ENCODE data around the gene AIRE. TPM values are rescaled to one million over a fixed set of nuclear protein-coding genes. Genes with fewer than 3 reads are reported as not detected.
A peak's percentile ranks its signal among the peaks of the same experiment; 100 is the strongest.
"Not testable (repeated sequence)": the region's sequence is repeated elsewhere in the genome, so short reads cannot be mapped to it uniquely, and the experiment has no call there.

Gene AIRE
- total and polyA plus RNA-seq, 2 donors from 2014 or later, result 0.09 to 0.25 TPM

- H3K4me3 ChIP-seq (ENCODE audit: low read length in 3 of 3), result peak overlapping the region in 1 of 3 donors; percentile 77
- no peaks in the 10 kb centered on the region for H3K9me3 ChIP-seq (ENCODE audit: control insufficient read depth in 2 of 3, insufficient read depth in 1 of 3, low read length in 3 of 3)
- no peaks in the 10 kb centered on the region for H3K27me3 ChIP-seq (ENCODE audit: control insufficient read depth, insufficient read depth, low read length)
- TF ChIP-seq CTCF (IDR thresholded peaks at IDR 0.05; ENCODE audit: borderline replicate concordance, extremely low read depth, insufficient read depth), result peak; percentile 29
- H3K9ac ChIP-seq (ENCODE audit: low read length in 3 of 3), result peak overlapping the region in 2 of 3 donors; percentile 13 to 81
- H3K4me1 ChIP-seq (ENCODE audit: control insufficient read depth in 2 of 3, insufficient read depth in 2 of 3, low read depth in 1 of 3, low read length in 3 of 3), result peaks cover 0 to 57% (median 27%) of the 10 kb centered on the region in 3 donors
- H3K27ac ChIP-seq (ENCODE audit: low read depth in 2 of 2, low read length in 2 of 2), result peak overlapping the region; percentile 72 to 96
- intact Hi-C loops (cut with DNase I), result no loop called here
- DNase-seq, result peak in 4 of 5 donors; percentile 74 to 86 (median 80)
- H3K36me3 ChIP-seq (ENCODE audit: control insufficient read depth in 2 of 3, insufficient read depth in 3 of 3, low read length in 3 of 3), result peaks cover 0 to under 1% (median 0%) of the 10 kb centered on the region in 3 donors
- no peak for FAIRE-seq
Measured at GRCh38 chr21:44301961-44302406, 16.3 kb downstream of the AIRE start.

- Histone ChIP-seq H3K4me1 (ENCODE audit: control insufficient read depth in 2 of 3, insufficient read depth in 2 of 3, low read depth in 1 of 3, low read length in 3 of 3) (peaks cover 0 to 54% (median 27%) of the 10 kb centered on the region in 3 donors), H3K27ac (ENCODE audit: low read depth in 2 of 2, low read length in 2 of 2) (peak overlapping the region; percentile 72 to 96), H3K9ac (ENCODE audit: low read length in 3 of 3) (peak overlapping the region in 1 of 3 donors; percentile 81), H3K4me3 (ENCODE audit: low read length in 3 of 3) (peak overlapping the region in 1 of 3 donors; percentile 77)
- H3K27me3 ChIP-seq (ENCODE audit: control insufficient read depth, insufficient read depth, low read length); H3K36me3 ChIP-seq (ENCODE audit: control insufficient read depth in 2 of 3, insufficient read depth in 3 of 3, low read length in 3 of 3); intact Hi-C loops (cut with DNase I); FAIRE-seq; H3K9me3 ChIP-seq (ENCODE audit: control insufficient read depth in 2 of 3, insufficient read depth in 1 of 3, low read length in 3 of 3): not testable (repeated sequence)
- DNase-seq, result peak in 2 of 5 donors; percentile 25 to 34
Measured at GRCh38 chr21:44302573-44303401, 17.1 kb downstream of the AIRE start.

GRCh38 chr21:44303490-44303981 is 17.9 kb downstream of the AIRE start:
- H3K36me3 ChIP-seq (ENCODE audit: control insufficient read depth in 2 of 3, insufficient read depth in 3 of 3, low read length in 3 of 3), result peaks cover 0 to 4% (median 4%) of the 10 kb centered on the region in 3 donors
- FAIRE-seq (peak; percentile 57), DNase-seq (peak; percentile 63 to 91 (median 83))
- no peak for TF ChIP-seq CTCF (IDR thresholded peaks at IDR 0.05; ENCODE audit: borderline replicate concordance, extremely low read depth, insufficient read depth)
- peaks cover 0 to 51% (median 27%) of the 10 kb centered on the region in 3 donors for H3K4me1 ChIP-seq (ENCODE audit: control insufficient read depth in 2 of 3, insufficient read depth in 2 of 3, low read depth in 1 of 3, low read length in 3 of 3)
- H3K27ac ChIP-seq (ENCODE audit: low read depth in 2 of 2, low read length in 2 of 2), result peak overlapping the region; percentile 89 to 94
- no peak overlapping the region for H3K4me3 ChIP-seq (ENCODE audit: low read length in 3 of 3)
- H3K9me3 ChIP-seq (ENCODE audit: control insufficient read depth in 2 of 3, insufficient read depth in 1 of 3, low read length in 3 of 3), result no peaks in the 10 kb centered on the region
- intact Hi-C loops (cut with DNase I), result no loop called here
- H3K9ac ChIP-seq (ENCODE audit: low read length in 3 of 3), result peak overlapping the region in 2 of 3 donors; percentile 13 to 30
- no peaks in the 10 kb centered on the region for H3K27me3 ChIP-seq (ENCODE audit: control insufficient read depth, insufficient read depth, low read length)

GRCh38 chr21:44304011-44304616 is 18.4 kb downstream of the AIRE start:
- Histone ChIP-seq H3K4me3 (ENCODE audit: low read length in 3 of 3) (peak overlapping the region in 1 of 3 donors; percentile 23), H3K4me1 (ENCODE audit: control insufficient read depth in 2 of 3, insufficient read depth in 2 of 3, low read depth in 1 of 3, low read length in 3 of 3) (peaks cover 0 to 50% (median 27%) of the 10 kb centered on the region in 3 donors), H3K9me3 (ENCODE audit: control insufficient read depth in 2 of 3, insufficient read depth in 1 of 3, low read length in 3 of 3) (no peaks in the 10 kb centered on the region), H3K36me3 (ENCODE audit: control insufficient read depth in 2 of 3, insufficient read depth in 3 of 3, low read length in 3 of 3) (peaks cover 0 to 4% (median 4%) of the 10 kb centered on the region in 3 donors), H3K27me3 (ENCODE audit: control insufficient read depth, insufficient read depth, low read length) (no peaks in the 10 kb centered on the region), H3K9ac (ENCODE audit: low read length in 3 of 3) (peak overlapping the region in 2 of 3 donors; percentile 13 to 30), H3K27ac (ENCODE audit: low read depth in 2 of 2, low read length in 2 of 2) (peak overlapping the region; percentile 89 to 94)
- TF ChIP-seq CTCF (IDR thresholded peaks at IDR 0.05; ENCODE audit: borderline replicate concordance, extremely low read depth, insufficient read depth), result no peak
- FAIRE-seq, result no peak
- DNase-seq, result peak in 1 of 5 donors; percentile 76
- intact Hi-C loops (cut with DNase I), result no loop called here
